Hepatic stellate cell (primary cell): ENCODE measurements around the gene BOC.

ENCODE experiments used
- DNase-seq: peaks from one replicate; pipeline ENCODE4 v3.0.0; 2011; ENCODE audit warnings: low spot score

Gene BOC

GRCh38 chr3:113271189-113271588 is 59.8 kb downstream of the BOC start:
- no peak for DNase-seq

- no peak for DNase-seq
Measured at GRCh38 chr3:113271594-113272384, 60.4 kb downstream of the BOC start.

- no peak for DNase-seq
Measured at GRCh38 chr3:113272385-113272779, 61.0 kb downstream of the BOC start.

GRCh38 chr3:113273011-113273410 is 61.7 kb downstream of the BOC start:
- DNase-seq, result no peak

GRCh38 chr3:113273604-113274378 is 62.4 kb downstream of the BOC start:
- no peak for DNase-seq

- DNase-seq, result no peak
Measured at GRCh38 chr3:113274425-113275257, 63.3 kb downstream of the BOC start.

- DNase-seq, result no peak
Measured at GRCh38 chr3:113275258-113275556, 63.9 kb downstream of the BOC start.

- no peak for DNase-seq
Measured at GRCh38 chr3:113275583-113275928, 64.2 kb downstream of the BOC start.

- DNase-seq, result peak; percentile 79
Measured at GRCh38 chr3:113275929-113276750, 64.8 kb downstream of the BOC start.

- no peak for DNase-seq
Measured at GRCh38 chr3:113276751-113277080, 65.4 kb downstream of the BOC start.

GRCh38 chr3:113277414-113277813 is 66.1 kb downstream of the BOC start:
- no peak for DNase-seq

- DNase-seq, result no peak
Measured at GRCh38 chr3:113277941-113278598, 66.7 kb downstream of the BOC start.

GRCh38 chr3:113278599-113278955 is 67.2 kb downstream of the BOC start:
- no peak for DNase-seq

GRCh38 chr3:113279686-113280085 is 68.3 kb downstream of the BOC start:
- no peak for DNase-seq

- DNase-seq, result no peak
Measured at GRCh38 chr3:113283306-113283705, 71.9 kb downstream of the BOC start.

- no peak for DNase-seq
Measured at GRCh38 chr3:113284453-113285050, 73.2 kb downstream of the BOC start.

- no peak for DNase-seq
Measured at GRCh38 chr3:113285226-113285625, 73.9 kb downstream of the BOC start.

GRCh38 chr3:113285741-113286140 is 74.4 kb downstream of the BOC start:
- DNase-seq, result no peak

- no peak for DNase-seq
Measured at GRCh38 chr3:113286524-113286923, 75.2 kb downstream of the BOC start.

GRCh38 chr3:113287111-113287802 is 75.9 kb downstream of the BOC start:
- peak; percentile 70 for DNase-seq
